HCT116 (cell line): Measurements from ENCODE around the gene LCE1A.

Experiments used
- EGR1 ChIP-seq: IDR thresholded peaks from 2 replicates; pipeline ENCODE4 v1.6.1; 2012; ENCODE audit warnings: low read depth
- EZH2 ChIP-seq: fragments of 200-600 bp; sonication (generic); IDR thresholded peaks from 2 replicates; pipeline ENCODE4 v1.6.1; 2017; ENCODE audit warnings: antibody characterized with exemption, mixed run types
- EZH2phosphoT487 ChIP-seq: fragments of 200-600 bp; IDR thresholded peaks from 2 replicates; pipeline ENCODE4 v1.6.1; 2018; ENCODE audit warnings: antibody characterized with exemption, borderline replicate concordance
- MAX ChIP-seq: IDR thresholded peaks from 2 replicates; pipeline ENCODE4 v1.6.1; 2012
- POLR2AphosphoS5 ChIP-seq: IDR thresholded peaks from 2 replicates; pipeline ENCODE4 v1.6.1; 2011; ENCODE audit warnings: mild to moderate bottlenecking, low read depth, low read length, moderate library complexity
- TF ChIP-seq, protein P1 (sequence below), 3 experiments: fragments of 200-600 bp in 1 of 3; sonication (generic) in 1 of 3; IDR thresholded peaks in 2 of 3; conservative IDR thresholded peaks in 1 of 3; 2 replicates each; pipeline ENCODE4 v1.5.1; 2012 to 2017; ENCODE audit warnings: low read depth in 2 of 3, low read length in 2 of 3, antibody characterized with exemption in 1 of 3, borderline replicate concordance in 1 of 3, control low read depth in 1 of 3, mild to moderate bottlenecking in 1 of 3, mixed read lengths in 1 of 3, mixed run types in 1 of 3, moderate library complexity in 1 of 3; ENCODE audit not compliant: insufficient read depth in 1 of 3

GRCh38 chr1:152786077-152786476 lies 41.2 kb upstream of the LCE1A start, which contains the start of gene LCE1E:
- no peak for TF ChIP-seq EZH2phosphoT487
- no peak for TF ChIP-seq POLR2AphosphoS5
- TF ChIP-seq EZH2: no peak
- TF ChIP-seq, protein P1, sequence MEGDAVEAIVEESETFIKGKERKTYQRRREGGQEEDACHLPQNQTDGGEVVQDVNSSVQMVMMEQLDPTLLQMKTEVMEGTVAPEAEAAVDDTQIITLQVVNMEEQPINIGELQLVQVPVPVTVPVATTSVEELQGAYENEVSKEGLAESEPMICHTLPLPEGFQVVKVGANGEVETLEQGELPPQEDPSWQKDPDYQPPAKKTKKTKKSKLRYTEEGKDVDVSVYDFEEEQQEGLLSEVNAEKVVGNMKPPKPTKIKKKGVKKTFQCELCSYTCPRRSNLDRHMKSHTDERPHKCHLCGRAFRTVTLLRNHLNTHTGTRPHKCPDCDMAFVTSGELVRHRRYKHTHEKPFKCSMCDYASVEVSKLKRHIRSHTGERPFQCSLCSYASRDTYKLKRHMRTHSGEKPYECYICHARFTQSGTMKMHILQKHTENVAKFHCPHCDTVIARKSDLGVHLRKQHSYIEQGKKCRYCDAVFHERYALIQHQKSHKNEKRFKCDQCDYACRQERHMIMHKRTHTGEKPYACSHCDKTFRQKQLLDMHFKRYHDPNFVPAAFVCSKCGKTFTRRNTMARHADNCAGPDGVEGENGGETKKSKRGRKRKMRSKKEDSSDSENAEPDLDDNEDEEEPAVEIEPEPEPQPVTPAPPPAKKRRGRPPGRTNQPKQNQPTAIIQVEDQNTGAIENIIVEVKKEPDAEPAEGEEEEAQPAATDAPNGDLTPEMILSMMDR (IDR thresholded peaks at IDR 0.05 in 2 of 3, conservative IDR thresholded peaks at IDR 0.05 in 1 of 3; ENCODE audit: borderline replicate concordance in 1 of 3, insufficient read depth in 1 of 3, low read depth in 2 of 3, low read length in 2 of 3): no peak
- TF ChIP-seq MAX: no peak
- no peak for TF ChIP-seq EGR1
